ENCODE measurements around the gene UBR1. TPM values are rescaled to one million over a fixed set of nuclear protein-coding genes. Genes with fewer than 3 reads are reported as not detected.

Gene UBR1
- total RNA-seq, 1 experiment from 2014 or later: 14.2 TPM

DNA sequence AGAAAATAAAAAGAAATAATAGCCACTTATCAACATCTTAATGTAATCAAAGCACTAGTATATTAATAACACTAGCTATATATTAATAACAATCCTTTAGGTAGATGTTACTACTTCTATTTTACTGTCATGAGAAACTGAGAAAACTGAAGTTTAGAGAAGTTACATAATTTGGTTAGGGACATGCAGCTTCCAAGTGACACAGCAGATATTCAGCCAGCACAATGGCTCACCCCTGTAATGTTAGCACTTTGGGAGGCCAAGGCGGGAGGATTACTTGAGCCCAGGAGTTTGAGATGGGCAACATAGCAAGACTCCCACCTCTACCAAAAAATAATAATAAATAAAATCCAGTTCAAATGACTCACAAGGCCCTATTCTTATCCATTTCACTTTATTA is 1.9 kb upstream of the UBR1 start:
- no peak for DNase-seq (ENCODE audit: low spot score)

DNA sequence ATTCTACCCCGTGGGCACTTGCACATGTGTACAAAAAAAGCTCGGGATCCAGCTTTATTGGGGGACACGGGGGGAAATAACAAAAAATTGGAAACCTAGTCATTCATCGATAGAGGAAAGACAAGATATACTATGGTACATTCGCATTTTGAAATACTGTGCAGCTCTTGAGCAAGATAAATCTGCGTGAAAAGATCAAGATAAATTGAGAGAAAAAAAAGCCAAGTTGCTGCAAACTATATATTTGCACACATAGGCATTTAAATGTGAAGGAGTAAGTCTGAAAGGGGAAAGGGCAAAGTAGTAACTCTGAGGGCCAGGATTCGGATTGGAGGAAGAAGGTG is 620 bp upstream of the UBR1 start:
- no peak for DNase-seq (ENCODE audit: low spot score)

DNA sequence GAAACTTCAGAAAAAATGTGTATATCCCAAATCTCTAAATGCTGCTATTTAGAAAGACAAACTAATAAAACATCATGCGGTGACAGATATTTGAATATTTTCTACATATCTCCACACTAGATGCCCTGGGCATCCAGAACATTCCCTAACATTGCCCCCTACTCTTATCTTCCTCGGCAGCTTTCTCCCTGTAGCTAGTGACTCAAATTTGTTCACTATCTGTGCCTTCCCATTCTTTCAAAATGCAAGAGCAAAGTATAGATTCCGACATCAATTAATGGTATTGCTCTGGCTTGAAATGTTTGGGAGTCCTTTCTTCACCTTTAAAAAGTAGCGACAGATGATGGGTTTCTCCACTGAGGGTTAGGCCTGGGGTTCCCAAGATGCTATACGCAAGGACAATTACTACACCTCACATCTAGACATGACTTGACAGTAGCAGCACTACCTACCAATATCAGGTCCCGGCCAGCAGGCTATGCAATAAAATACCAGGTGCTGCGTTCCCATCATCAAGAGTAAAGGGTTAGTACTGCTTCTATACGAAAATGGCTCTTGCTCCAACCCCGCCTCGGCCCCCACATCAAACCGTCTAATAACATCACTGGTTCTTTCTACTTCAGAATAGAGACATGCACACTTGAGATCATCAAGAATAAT is 631 bp downstream of the UBR1 start:
- DNase-seq (ENCODE audit: low spot score): no peak

DNA sequence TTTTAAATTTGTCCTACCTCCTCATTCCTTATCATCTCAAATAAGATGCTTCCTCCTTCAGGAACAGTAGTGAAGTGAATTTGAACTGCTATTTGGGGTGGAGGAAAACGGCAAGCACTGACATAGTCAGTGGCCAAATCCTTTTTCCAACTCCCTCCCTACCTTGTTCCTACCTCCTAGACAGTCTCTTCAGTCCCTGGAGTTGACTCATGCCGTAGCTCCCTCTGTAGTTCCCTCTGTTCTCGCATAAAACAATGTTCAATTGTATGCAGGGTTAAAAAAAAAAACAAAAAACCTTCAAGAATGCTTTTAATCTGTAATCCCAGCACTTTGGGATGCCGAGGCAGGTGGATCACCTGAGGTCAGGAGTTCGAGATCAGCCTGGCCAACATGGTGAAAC is 1.4 kb downstream of the UBR1 start:
- no peak for DNase-seq (ENCODE audit: low spot score)

DNA sequence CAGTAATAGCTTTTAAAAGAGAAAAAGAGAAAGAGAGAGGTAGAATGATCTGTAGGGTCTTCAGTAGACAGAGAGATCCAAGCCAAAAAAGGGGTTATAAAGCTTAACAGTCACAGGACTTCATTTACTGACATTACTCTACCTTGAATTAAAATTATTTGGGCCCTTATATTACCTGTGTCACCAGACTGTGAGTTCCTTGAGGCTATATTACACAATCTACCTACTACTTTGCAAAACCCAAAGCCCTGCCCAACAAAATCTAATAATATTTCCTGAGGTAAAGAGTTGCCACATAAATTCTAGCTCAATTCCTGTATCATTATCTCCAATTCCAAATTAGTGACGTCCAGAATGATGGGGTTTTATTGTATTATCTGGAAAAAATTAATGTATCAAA is 1.9 kb downstream of the UBR1 start:
- no peak for DNase-seq (ENCODE audit: low spot score)

DNA sequence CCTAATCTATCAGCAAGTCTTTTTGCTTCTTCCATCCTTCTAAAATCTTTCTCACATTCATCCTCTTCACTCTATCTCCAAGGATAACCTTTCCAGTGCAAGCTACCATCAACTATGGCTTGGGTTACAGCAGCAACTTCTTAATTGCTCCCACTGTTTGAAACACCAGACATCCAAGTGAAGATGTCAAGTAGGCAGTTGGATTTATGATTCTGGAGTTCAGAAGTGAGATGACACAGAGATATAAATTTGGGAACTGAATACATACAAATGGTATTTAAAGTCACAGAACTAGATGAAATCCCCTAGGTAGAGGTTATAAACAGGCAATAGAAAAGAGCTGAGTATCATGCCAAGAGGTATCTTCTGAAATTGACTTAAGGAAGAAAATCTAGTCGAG is 3.7 kb downstream of the UBR1 start:
- no peak for DNase-seq (ENCODE audit: low spot score)

DNA sequence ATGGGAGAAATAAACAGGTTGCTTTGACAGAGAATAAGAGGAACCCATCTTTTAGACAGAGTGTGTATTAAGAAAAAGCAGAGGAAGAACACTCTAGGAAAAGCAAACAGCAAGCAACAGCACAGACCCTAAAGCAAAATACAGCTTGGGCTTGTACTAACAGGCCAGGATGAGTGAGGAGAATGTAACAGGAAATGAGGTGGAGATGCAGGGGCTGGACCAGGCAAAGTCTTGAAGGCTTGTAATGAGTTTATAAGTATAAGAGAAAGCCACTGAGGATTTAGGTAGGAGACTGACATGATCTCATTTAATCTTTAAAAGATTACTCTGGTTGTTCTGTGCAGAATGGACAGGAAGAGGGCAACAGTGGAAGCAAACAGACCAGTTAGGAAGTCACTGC is 4.9 kb downstream of the UBR1 start:
- DNase-seq (ENCODE audit: low spot score): no peak

DNA sequence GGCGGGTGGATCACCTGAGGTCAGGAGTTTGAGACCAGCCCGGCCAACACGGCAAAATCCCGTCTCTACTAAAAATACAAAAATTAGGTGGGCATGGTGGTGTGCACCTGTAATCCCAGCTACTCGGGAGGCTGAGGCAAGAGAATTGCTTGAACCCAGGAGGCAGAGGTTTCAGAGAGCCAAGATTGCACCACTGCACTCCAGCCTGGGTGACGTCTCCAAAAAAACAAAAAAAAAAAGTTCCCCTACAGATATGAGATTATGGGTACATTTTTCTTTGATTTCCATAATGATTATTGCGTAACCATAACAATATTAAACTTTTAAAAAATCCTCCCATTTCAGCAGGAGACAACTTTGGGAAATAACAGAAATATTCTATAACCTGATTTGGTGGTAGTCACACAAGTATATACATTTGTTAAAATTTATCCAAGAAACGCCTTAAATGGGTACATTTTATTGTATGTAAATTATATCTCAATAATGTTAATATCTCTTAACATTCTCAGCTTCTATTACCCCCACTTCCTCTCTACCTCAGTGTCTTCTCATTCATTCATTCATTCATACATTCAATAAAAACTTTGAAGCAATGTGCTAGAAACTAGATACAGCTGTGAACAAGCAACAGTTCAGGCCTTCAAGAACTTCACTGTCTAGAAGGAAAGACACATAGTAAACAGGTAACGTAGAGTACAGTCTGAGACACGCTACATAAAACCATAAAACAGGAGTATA is 6.6 kb downstream of the UBR1 start:
- no peak for DNase-seq (ENCODE audit: low spot score)

DNA sequence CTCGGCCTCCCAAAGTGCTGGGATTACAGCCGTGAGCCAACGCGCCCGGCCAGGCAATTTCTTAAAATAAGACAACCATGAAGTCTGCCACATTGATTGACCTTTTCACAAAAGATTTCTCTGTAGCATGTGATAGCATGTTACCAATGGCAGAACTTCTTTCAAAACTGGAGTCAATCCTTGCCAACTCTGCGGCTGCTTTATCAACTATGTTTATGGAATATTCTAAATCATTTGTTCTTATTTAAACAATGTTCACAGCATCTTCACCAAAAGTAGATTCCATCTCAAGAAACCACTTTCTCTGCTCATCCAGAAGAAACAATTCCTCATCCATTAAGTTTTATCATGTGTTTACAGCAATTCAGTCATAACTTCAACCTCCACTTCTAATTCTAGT is 9.4 kb downstream of the UBR1 start:
- no peak for DNase-seq (ENCODE audit: low spot score)

DNA sequence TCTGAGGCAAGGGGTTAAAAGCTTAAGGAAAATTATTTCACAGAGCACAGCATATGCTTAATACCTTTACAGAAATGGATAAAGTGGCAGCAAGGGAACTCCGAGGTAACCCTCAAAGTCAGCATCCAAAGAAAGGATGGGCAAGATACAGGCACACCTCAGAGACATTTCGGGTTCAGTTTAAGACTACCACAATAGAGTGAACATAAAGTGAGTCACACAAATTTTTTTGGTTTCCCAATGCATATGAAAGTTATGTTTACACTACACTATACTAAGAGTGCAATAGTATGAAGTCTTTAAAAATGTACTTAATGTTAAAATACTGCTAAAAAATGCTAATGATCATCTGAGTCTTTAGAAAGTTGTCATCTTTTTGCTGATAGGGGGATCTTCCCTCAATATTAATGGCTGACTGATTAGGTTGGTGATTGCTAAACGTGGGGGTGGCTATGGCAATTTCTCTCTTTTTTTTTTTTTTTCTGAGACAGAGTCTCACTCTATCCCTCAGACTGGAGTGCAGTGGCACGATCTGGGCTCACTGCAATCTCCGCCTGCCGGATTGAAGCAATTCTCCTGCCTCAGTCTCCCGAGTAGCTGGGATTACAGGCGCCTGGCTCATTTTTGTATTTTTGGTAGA is 10.0 kb downstream of the UBR1 start:
- no peak for DNase-seq (ENCODE audit: low spot score)

DNA sequence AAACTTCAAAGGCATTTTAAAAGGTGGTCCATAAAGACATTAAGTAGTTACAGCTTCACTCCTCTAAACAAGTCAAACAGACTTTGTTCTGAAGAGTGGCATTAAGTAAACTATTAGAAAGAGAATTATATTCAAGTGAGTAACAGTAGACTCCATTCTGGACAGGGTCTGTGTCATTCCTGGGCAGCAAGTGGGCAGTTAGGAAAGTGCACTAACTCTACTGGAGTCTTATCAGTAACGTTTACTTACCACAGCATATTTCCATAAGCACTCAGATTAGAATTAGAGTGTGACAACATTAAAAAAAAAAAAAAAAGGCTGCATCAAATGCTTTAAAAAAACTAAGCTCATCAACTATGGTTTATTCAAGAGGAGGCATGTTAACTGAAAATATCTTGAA is 10.6 kb downstream of the UBR1 start:
- no peak for DNase-seq (ENCODE audit: low spot score)

DNA sequence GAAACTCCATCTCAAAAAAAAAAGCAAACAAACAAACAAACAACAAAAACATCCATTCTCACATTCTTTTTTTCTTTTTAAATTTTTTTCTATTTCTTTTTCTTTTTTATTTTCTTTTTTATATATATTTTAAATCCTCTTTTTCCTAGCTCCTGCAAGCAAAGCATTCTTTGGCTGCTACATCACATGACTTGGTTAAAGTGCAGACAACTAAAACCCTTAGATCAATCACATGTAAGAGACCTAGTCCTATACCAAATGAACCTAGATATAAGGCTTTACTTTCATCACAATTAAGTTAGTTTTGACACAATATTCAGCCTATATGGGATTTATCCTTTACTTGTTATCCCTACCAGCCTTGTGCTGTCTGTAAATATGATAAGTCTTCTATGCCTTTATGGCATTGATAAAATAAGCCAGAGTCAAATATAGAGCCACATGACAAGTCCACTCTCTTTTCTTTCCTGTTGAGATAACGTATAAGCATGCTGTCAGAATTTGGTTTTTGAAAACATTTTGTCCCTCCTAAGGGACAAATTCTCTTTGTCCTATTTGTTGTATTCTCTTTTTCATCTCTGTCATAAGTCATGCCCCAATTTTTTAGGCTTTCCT is 11.3 kb downstream of the UBR1 start:
- no peak for DNase-seq (ENCODE audit: low spot score)

DNA sequence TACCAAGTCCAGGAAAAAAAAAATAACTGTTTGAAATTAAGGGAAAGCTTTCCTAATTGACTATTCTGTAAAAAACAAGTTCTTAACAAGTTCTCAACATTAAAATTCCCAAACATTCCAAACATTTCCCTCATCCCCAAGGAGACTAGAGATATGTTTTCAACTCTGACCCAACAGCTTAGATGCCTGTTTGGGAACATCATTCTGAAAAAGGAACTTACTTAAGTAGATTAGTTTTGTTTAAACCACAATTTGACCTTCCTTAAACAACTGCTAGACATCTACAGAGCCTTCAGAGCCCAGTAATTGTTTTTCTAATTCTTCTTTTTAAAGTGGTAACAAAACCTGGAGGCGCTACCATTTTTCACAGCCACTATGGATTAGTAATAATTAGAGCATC is 12.8 kb downstream of the UBR1 start:
- DNase-seq (ENCODE audit: low spot score): no peak

DNA sequence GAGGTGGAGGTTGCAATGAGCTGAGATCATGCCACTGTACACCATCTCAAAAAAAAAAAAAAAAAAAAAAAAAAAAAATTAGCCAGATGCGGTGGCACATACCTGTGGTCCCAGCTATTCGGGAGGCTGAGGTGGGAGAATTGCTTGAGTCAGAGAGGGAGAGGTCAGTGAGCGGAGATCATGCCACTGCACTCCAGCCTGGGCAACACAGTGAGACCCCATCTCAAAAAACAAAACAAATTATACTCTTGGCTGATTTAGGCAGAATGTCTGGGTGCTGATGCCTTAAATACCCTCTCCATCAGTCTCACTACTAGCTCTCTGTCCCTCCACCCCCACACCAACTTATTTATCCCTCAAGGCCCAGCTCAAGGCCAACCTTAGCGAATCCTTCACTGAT is 14.0 kb downstream of the UBR1 start:
- no peak for DNase-seq (ENCODE audit: low spot score)

DNA sequence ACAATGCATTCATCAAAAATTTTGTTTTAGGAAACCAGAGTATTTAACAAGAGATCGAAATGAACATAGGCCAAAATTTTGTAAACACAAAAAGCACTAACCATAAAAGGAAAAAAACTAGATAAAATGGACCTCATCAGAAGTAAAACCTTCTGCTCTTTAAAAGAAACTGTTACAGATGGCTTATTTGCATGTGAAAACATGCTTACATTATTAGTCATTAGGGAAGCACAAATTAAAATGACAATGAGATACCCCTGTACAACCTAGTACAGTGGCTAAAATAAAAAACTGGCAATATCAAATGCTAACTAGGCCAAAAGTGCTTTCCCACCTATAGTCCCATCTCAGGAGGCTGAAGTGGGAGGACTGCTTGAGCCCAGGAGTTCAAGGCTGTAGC is 19.3 kb downstream of the UBR1 start:
- DNase-seq (ENCODE audit: low spot score): no peak

DNA sequence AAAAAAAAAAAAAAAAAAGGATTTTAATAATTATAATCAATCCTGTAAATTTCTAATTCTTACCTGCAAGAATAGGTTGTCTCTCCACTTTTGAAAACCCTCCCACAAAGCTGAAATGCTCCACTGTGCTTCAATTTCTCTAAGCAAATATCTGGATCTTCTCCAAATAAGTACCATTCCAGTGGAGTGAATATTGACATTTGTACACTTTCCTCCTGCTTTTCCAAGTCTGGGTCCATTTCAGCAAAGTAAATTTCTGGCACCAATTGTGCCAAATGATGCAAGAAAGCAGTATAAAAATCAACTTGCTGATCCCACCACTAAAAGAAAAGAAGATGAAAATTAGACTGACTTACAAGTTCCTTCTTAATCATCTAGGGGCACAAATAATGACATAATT is 19.9 kb downstream of the UBR1 start:
- DNase-seq (ENCODE audit: low spot score): no peak

DNA sequence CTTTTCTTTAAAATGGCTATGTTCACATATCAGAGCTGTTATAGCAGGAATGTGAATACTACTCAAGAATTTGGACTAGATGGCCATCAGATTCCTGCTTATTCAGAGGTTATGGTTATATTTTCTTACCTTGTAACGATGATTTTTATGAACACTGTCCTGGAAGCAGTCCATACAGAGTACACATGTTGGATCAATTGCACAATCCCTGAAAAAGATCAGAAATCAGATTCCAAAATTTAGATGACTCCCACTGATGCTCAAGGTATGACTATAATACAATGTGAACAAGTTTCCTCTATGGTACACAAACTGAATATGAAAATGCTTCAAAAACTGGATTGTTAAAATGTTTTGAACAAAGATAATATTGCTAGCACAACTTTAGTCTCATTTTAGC is 23.3 kb downstream of the UBR1 start:
- no peak for DNase-seq (ENCODE audit: low spot score)

DNA sequence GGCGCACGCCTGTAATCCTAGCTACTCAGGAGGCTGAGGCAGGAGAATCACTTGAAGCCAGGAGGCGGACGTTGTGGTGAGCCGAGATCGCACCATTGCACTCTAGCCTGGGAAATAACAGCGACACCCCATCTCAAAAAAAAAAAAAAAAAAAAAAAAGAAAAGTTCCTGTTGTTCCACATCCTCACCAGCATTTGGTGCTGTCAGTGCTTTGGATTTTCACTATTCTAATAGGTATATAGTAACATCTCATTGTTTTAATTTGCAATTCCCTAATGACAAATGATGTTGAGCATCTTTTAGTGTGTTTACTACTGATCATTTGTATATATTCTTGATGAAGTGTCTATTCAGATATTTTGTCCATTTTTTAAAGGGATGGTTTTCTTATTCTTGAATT is 24.6 kb downstream of the UBR1 start:
- DNase-seq (ENCODE audit: low spot score): no peak

DNA sequence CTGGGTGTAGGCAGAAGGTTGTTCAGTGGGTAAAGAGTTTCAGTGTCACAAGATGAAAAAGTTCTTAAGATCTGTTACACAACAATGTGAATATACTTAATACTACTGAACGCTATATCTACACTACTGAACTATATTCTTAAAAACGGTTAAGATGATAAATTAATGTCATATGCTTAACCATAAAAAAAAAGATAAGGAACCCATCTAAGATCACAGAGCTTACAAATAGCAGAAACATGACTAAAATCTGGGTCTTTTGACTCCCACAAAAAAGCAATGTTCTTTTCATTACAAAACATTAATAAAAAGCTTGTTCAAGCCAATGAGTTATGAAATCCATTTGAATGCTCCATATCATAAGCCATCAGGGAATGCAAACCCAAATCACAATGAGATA is 34.4 kb downstream of the UBR1 start:
- no peak for DNase-seq (ENCODE audit: low spot score)

DNA sequence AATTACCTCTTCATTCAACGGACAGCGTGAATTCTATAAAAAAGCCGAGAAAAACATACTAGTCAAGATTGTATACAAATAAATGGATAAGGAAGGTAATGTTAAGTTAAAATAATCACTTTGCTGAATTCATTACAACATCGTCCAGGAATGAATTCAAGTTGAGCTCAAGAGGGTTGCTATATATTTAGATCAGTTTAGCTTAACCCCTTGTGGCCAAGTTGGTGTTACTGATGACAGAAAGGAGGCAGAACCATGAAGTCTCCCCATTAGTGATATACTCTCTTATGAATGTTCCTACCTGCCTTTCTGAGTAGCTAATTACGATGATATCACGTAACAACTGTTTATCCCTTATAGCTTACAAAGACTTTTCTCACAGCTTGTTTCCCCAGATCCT is 34.9 kb downstream of the UBR1 start:
- no peak for DNase-seq (ENCODE audit: low spot score)

DNA sequence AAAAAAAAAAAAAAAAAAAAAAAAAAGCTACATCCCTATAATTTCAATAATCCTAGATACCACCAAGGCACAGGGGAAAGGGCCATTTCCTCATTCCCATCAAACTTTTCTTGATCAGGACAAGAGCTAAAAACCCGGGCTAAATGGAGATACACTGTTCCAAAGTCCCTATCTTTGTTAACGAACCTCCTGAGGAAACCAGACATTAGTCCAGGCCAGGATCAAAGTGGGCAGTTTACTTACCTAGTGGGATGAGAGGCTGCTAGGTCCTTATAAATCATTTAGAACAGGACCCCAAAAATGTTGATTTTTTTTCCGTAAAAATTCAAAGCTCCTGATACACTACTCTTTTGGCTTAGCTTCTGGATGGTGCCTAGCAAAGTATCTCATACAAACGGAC is 35.6 kb downstream of the UBR1 start:
- no peak for DNase-seq (ENCODE audit: low spot score)

DNA sequence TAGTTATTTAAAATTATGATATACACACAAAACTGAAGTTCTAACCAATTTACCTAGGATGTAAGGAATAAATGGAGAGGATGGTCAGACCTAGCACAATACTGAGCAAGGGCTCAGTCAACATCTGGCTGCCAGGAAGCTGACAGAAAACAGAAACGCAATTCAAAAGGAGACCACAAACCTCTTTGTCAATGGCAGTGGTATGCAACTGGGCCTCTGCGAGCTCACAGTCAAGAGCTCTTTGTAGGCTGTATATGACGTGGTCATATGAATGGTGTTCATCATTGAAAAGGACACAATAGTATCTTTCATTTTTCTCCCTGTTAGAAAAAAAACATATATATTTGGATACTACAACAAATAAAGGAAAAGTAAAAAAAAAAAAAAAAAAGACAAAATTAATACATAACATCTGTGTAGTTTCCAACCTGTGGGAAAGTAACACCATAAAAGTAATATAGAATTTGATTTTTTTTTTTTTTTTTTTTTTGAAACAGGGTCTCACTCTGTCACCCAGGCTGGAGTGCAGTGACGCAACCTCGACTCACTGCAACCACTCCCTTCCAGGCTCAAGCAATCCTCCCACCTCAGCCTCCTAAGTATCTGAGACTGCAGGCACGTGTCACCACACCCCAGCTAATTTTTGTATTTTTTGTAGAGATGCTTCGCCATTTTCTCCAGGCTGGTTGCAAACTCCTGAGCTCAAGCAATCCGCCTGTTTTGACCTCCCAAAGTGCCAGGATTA is 37.9 kb downstream of the UBR1 start:
- no peak for DNase-seq (ENCODE audit: low spot score)

Measured in H4 (cell line).